T-cell (primary cell): ENCODE results near the gene TRMT61B. TPM values are rescaled to one million over a fixed set of nuclear protein-coding genes. Genes with fewer than 3 reads are reported as not detected.

ENCODE experiments used
- ATAC-seq, 4 experiments: fragments of 200-7000 bp in 3 of 4; fragments of 150-1000 bp in 1 of 4; cut with Tn5 transposase; replicated peaks in 1 of 4; 1 replicate in 3 of 4; 2 replicates in 1 of 4; pipeline ENCODE4 v1.10.0; 2021; ENCODE audit warnings: moderate library complexity in 3 of 4, mild to moderate bottlenecking in 2 of 4, moderate number of reproducible peaks in 1 of 4
- CTCF ChIA-PET, 2 donors: fragments of 300-600 bp; sonication (Branson Sonifier 250); formaldehyde crosslinking; loops; one replicate each; lab custom pipeline; 2022; ENCODE audit warnings: antibody characterized with exemption in 2 of 2; lab: Charles Lee
- POLR2A ChIA-PET, 2 donors: fragments of 300-600 bp; sonication (Branson Sonifier 250); formaldehyde crosslinking; loops; one replicate each; lab custom pipeline; 2022; ENCODE audit warnings: antibody characterized with exemption in 2 of 2; lab: Charles Lee
- DNase-seq, 35 experiments: peaks; one replicate each; pipeline versions ENCODE4 v3.0.0 to v3.0.0-alpha.2; 2013 to 2023
- H3K27ac ChIP-seq: one replicate; pipeline ENCODE4 v1.5.1; 2013; ENCODE audit warnings: low read length
- H3K27me3 ChIP-seq, 2 experiments: replicated peaks in 1 of 2; 1 replicate in 1 of 2; 2 replicates in 1 of 2; pipeline versions ENCODE4 v1.6.1 to v1.7.0; 2013; ENCODE audit warnings: low read length in 1 of 2, mixed read lengths in 1 of 2; ENCODE audit not compliant: control insufficient read depth in 2 of 2, insufficient read depth in 2 of 2; ENCODE audit errors: extremely low read depth in 1 of 2
- H3K36me3 ChIP-seq, 2 donors: 1 replicate in 1 of 2; 2 replicates in 1 of 2; pipeline versions ENCODE4 v1.6.1 to v1.7.0; 2013; ENCODE audit warnings: low read length in 1 of 2; ENCODE audit not compliant: control insufficient read depth in 2 of 2, insufficient read depth in 1 of 2; ENCODE audit errors: extremely low read depth in 1 of 2
- H3K4me1 ChIP-seq, 2 experiments: 1 replicate in 1 of 2; 2 replicates in 1 of 2; pipeline versions ENCODE4 v1.6.1 to v1.7.0; 2013; ENCODE audit warnings: low read length in 2 of 2, mixed read lengths in 1 of 2; ENCODE audit not compliant: insufficient read depth in 2 of 2, control insufficient read depth in 1 of 2; ENCODE audit errors: extremely low read depth in 1 of 2
- H3K4me3 ChIP-seq, 2 donors: 1 replicate in 1 of 2; 2 replicates in 1 of 2; pipeline versions ENCODE4 v1.5.1 to v1.7.0; 2013; ENCODE audit warnings: mild to moderate bottlenecking in 2 of 2, low read length in 1 of 2, moderate library complexity in 1 of 2; ENCODE audit not compliant: control insufficient read depth in 1 of 2; ENCODE audit errors: extremely low read depth in 1 of 2
- H3K9me3 ChIP-seq: 2 replicates; pipeline ENCODE4 v1.7.0; 2013
- H3K27ac Mint-ChIP-seq, 2 donors: one replicate each; pipeline ENCODE4 v1.8.0; 2020 to 2021; ENCODE audit warnings: mild to moderate bottlenecking in 2 of 2, mixed read lengths in 2 of 2
- H3K27me3 Mint-ChIP-seq, 2 donors: one replicate each; pipeline ENCODE4 v1.8.0; 2021 to 2022; ENCODE audit warnings: mixed read lengths in 2 of 2
- H3K36me3 Mint-ChIP-seq: one replicate; pipeline ENCODE4 v1.8.0; 2021; ENCODE audit warnings: mixed read lengths
- H3K4me1 Mint-ChIP-seq, 3 donors: one replicate each; pipeline ENCODE4 v1.8.0; 2020 to 2022; ENCODE audit warnings: mixed read lengths in 3 of 3, mild to moderate bottlenecking in 1 of 3
- H3K4me3 Mint-ChIP-seq, 3 donors: one replicate each; pipeline ENCODE4 v1.8.0; 2020 to 2022; ENCODE audit warnings: mild to moderate bottlenecking in 3 of 3, mixed read lengths in 3 of 3, moderate library complexity in 3 of 3
- H3K9me3 Mint-ChIP-seq, 3 donors: one replicate each; pipeline ENCODE4 v1.8.0; 2020 to 2022; ENCODE audit warnings: mixed read lengths in 3 of 3
- WGBS: methylation state at CpG from one replicate; pipeline ENCODE4 v1.1.5; 2013; ENCODE audit warnings: missing lambda C conversion rate; ENCODE audit not compliant: insufficient coverage; 5-methylcytosine and 5-hydroxymethylcytosine counted together
- total RNA-seq, 35 experiments: library from RNA in 6 of 35; stranded (reverse) in 6 of 35; fragments of 120-200 nt in 1 of 35; gene quantifications; one replicate each; pipeline versions ENCODE4 v1.2.1 to v1.2.4 and lab custom pipeline; 2013 to 2026

TRMT61B gene
- total RNA-seq, 5 donors from 2014 or later (not counting 1 experiment from before 2014, with no cell fraction given), result 14.8 to 20.4 (median 17.0) TPM

DNA sequence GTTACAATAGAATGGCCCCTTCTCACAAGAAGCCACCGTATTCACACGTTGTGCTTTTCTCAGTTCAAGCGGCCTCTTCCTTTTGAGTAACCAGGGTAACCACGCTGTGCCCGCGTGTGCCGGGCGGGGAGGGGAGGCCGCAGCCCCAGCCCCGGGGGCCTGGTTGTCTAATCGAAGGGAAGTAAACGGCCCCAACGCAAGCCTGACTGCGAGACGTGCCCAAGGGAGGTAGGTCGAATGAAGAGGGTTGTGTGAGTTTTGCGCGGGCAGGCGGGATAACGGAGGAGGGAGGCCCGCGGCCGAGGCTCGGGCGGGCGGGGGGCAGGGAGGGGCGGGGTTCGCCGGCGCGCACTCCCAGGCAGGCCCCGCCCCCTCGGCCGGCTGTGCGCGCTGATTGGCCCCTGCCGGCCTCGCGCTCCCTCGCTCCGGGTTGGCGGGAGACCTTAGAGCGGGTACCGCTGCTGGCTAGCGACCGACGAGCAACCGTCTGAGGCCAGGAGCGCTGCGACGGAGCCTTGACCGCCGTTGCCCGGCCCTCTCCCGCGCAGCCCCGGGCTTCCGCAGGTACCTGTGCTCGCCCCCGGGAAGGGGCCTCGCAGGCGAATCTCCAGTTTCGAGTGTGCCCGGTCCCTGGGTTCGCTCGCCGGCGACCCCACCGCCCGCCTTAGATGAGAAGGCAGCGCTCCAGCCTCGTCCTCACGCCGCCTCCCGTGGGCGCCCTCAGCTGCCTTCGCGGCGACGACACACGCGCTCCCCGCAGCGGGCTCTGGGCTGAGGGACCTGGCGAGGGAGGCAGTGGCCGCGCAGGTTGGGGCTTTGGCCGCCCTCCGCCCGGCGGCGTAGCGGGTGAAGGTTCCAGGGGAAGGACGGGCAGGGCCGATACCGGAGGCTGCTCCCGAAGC lies 59.5 kb downstream of the TRMT61B start, which contains the start of gene SPDYA:
TSS of gene SPDYA (plus strand) at position 451 of the 902 bp plus-strand sequence. CDS start 5,181 bp downstream, outside the sequence.
- ATAC-seq, result peak; percentile 84 to 96 (median 96)
- WGBS, result 5% methylated on average over 80 of the region's 97 CpGs
- Histone ChIP-seq H3K9me3 (no peaks in the 10 kb centered on the region), H3K27ac (no peak within 1 kb of the TSS), H3K36me3 (peaks cover 0 to under 1% of the 10 kb centered on the region in 2 donors), H3K4me1 (peaks cover 3 to 19% of the 10 kb centered on the region in 2 experiments), H3K4me3 (peak within 1 kb of the TSS; percentile 57 to 66), H3K27me3 (no peaks in the 10 kb centered on the region)
- Mint-ChIP-seq H3K36me3 (peaks cover 3% of the 10 kb centered on the region), H3K27me3 (no peaks in the 10 kb centered on the region), H3K4me3 (peak within 1 kb of the TSS; percentile 77 to 80 (median 79)), H3K27ac (peak within 1 kb of the TSS in 1 of 2 donors; percentile 64), H3K9me3 (no peaks in the 10 kb centered on the region), H3K4me1 (peaks cover 6 to 17% (median 17%) of the 10 kb centered on the region in 3 donors)
- peak; percentile 52 to 88 (median 70) for DNase-seq
- CTCF ChIA-PET, result interaction anchor here (0.6 to 1.4 kb wide), 4 partner anchors 9 to 244 kb away, joined by 3 read pairs; no protein-coding TSS in a partner anchor
- POLR2A ChIA-PET, result interaction anchor here (0.5 to 1.1 kb wide), 2 partner anchors 60 to 198 kb away, joined by 3 to 6 read pairs; no protein-coding TSS in a partner anchor

DNA sequence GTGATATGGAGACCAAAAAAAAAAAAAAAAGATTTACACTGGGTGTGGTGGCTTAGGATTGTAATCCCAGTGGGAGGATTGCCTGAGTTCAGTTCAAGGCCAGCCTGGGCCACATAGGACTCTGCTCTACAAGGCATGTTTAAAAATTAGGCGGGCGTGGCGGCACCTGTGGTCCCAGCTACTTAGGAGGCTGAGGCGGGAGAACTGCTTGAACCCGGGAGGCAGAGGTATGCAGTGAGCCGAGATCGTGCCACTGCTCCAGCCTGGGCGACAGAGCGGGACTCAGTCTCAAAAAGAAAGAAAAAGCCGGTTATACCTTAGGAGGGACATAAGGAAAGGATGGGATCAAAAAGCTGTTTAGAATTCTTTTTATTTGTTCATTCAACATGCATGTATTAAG lies 60.2 kb downstream of the TRMT61B start:
- peaks cover 3 to 19% of the 10 kb centered on the region in 2 experiments for H3K4me1 ChIP-seq
- POLR2A ChIA-PET, result interaction anchor here (0.5 to 0.8 kb wide), 3 partner anchors 27 to 197 kb away, joined by 3 to 12 read pairs (median 6); no protein-coding TSS in a partner anchor
- no peaks in the 10 kb centered on the region for H3K9me3 ChIP-seq
- no peaks in the 10 kb centered on the region for H3K9me3 Mint-ChIP-seq
- WGBS, result 91% methylated on average over 5 of the region's 10 CpGs
- CTCF ChIA-PET, result interaction anchor here (0.6 to 1.4 kb wide), 3 partner anchors 10 to 13 kb away, joined by 3 read pairs; no protein-coding TSS in a partner anchor
- H3K4me1 Mint-ChIP-seq, result peaks cover 6 to 17% (median 17%) of the 10 kb centered on the region in 3 donors
- H3K27ac ChIP-seq, result no peak overlapping the region
- H3K4me3 ChIP-seq, result peak overlapping the region; percentile 53 to 66
- peaks cover 0 to 4% of the 10 kb centered on the region in 2 donors for H3K36me3 ChIP-seq
- H3K27me3 Mint-ChIP-seq, result no peaks in the 10 kb centered on the region
- no peak for ATAC-seq
- H3K27me3 ChIP-seq, result no peaks in the 10 kb centered on the region
- peaks cover 3% of the 10 kb centered on the region for H3K36me3 Mint-ChIP-seq
- H3K27ac Mint-ChIP-seq, result peak overlapping the region in 1 of 2 donors; percentile 64
- DNase-seq, result peak in 1 of 35 experiments; percentile 18
- peak overlapping the region; percentile 77 to 80 (median 79) for H3K4me3 Mint-ChIP-seq

GRCh38 chr2:28802975-28803429 lies 67.1 kb downstream of the TRMT61B start:
- POLR2A ChIA-PET, result interaction anchor here (0.8 to 1.3 kb wide), 2 partner anchors 10 to 208 kb away, joined by 3 to 5 read pairs; no protein-coding TSS in a partner anchor
- CTCF ChIA-PET, result no interaction called here
- H3K4me3 ChIP-seq, result no peak overlapping the region
- no peak overlapping the region for H3K27ac Mint-ChIP-seq
- no peaks in the 10 kb centered on the region for H3K9me3 Mint-ChIP-seq
- no peaks in the 10 kb centered on the region for H3K9me3 ChIP-seq
- H3K27ac ChIP-seq, result no peak overlapping the region
- peaks cover 0 to 31% of the 10 kb centered on the region in 2 donors for H3K36me3 ChIP-seq
- peaks cover 33% of the 10 kb centered on the region for H3K36me3 Mint-ChIP-seq
- no peaks in the 10 kb centered on the region for H3K27me3 ChIP-seq
- WGBS, result 90% methylated on average over 2 of the region's 4 CpGs
- H3K4me1 Mint-ChIP-seq, result peaks cover 5% of the 10 kb centered on the region in 3 donors
- DNase-seq (no peak), ATAC-seq (no peak)
- no peaks in the 10 kb centered on the region for H3K4me1 ChIP-seq
- no peaks in the 10 kb centered on the region for H3K27me3 Mint-ChIP-seq
- no peak overlapping the region for H3K4me3 Mint-ChIP-seq

DNA sequence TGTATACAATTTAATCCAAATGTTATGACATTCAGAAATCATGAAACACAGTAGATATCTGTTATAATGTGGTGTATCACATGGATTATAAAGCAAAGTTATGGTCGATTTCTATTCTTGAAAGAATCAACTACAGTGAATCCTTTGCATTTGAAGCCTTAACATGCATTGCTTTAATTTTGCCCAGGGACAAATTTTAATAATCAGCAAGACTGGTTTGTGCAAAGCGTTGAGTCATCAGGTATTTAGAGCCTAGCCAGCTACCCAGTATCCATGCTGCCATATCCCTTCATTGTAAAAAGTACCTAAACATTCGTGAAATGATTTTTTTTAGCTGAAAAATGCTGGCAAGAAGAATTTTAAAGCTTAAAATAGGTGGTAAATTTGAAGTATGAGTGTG lies 68.4 kb downstream of the TRMT61B start:
- ATAC-seq (no peak), DNase-seq (no peak)
- no peaks in the 10 kb centered on the region for H3K27me3 ChIP-seq
- ChIA-PET CTCF (no interaction called here), POLR2A (interaction anchor here (0.6 to 1.3 kb wide), 7 partner anchors 8 to 1449 kb away, joined by 3 to 7 read pairs (median 3); no protein-coding TSS in a partner anchor)
- peaks cover 1 to 41% of the 10 kb centered on the region in 2 donors for H3K36me3 ChIP-seq
- H3K36me3 Mint-ChIP-seq, result peaks cover 46% of the 10 kb centered on the region
- no peak overlapping the region for H3K4me3 ChIP-seq
- no peaks in the 10 kb centered on the region for H3K4me1 ChIP-seq
- no peak overlapping the region for H3K27ac Mint-ChIP-seq
- peaks cover 0 to 7% (median 0%) of the 10 kb centered on the region in 3 donors for H3K9me3 Mint-ChIP-seq
- no peaks in the 10 kb centered on the region for H3K9me3 ChIP-seq
- no peak overlapping the region for H3K4me3 Mint-ChIP-seq
- peaks cover 14 to 16% (median 16%) of the 10 kb centered on the region in 3 donors for H3K4me1 Mint-ChIP-seq
- no peaks in the 10 kb centered on the region for H3K27me3 Mint-ChIP-seq
- no CpG with 5 or more reads among the region's 3 CpGs for WGBS
- no peak overlapping the region for H3K27ac ChIP-seq

Other genes with a start within 250 kb of the TRMT61B start
- gene PPP1CB, start 118.5 kb downstream of the TRMT61B start, total RNA-seq, result 100 to 1,000 TPM; 182 to 233 (median 190) TPM
- gene SPDYA, start 59.5 kb downstream of the TRMT61B start, total RNA-seq, result 10 to 100 TPM in 2 of 5 donors, 1 to 10 TPM in 3; 2.2 to 13.3 (median 3.0) TPM
- gene WDR43, start 24.4 kb upstream of the TRMT61B start, total RNA-seq, result 10 to 100 TPM; 58.0 to 68.4 (median 62.9) TPM
- 1 to 10 TPM; 1.7 to 5.2 (median 2.7) TPM for gene TOGARAM2, start 111.0 kb upstream of the TRMT61B start, total RNA-seq
- not detected for gene PCARE, start 204.2 kb upstream of the TRMT61B start, total RNA-seq
- 10 to 100 TPM; 38.4 to 54.2 (median 47.7) TPM for gene CLIP4, start 245.1 kb upstream of the TRMT61B start, total RNA-seq